Gastrocnemius medialis (tissue), 4 donors: ENCODE data around the gene CCDC27.

ENCODE experiments used
- CTCF ChIP-seq, 5 experiments: fragments of 450-650 bp in 3 of 5; fragments of 200-600 bp in 2 of 5; sonication (generic) in 2 of 5; IDR thresholded peaks in 4 of 5; conservative IDR thresholded peaks in 1 of 5; 1 replicate in 4 of 5; 2 replicates in 1 of 5; pipeline ENCODE4 v1.5.1; 2016 to 2019; ENCODE audit warnings: antibody characterized with exemption in 5 of 5, mild to moderate bottlenecking in 3 of 5, moderate library complexity in 3 of 5
- POLR2A ChIP-seq, 2 donors: fragments of 450-650 bp; IDR thresholded peaks; one replicate each; pipeline ENCODE4 v1.6.1; 2017; ENCODE audit warnings: antibody characterized with exemption in 2 of 2, mild to moderate bottlenecking in 2 of 2, moderate library complexity in 2 of 2

DNA sequence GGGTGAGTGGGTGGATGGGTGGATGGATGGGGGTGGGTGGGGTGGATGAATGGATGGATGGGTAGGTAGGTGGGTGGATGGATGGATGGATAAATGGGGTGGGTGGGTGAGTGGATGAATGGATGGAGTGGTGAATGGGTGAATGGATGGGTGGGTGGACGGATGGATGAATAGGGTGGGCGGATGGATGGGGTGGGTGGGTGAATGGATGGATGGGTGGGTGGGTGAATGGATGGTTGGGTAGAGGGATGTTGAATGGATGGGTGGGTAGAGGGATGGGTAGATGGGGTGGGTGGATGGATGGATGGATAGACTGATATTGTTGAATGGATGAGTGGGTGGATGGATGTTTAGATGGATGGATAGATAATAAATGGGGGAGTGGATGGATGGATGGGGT lies 26.9 kb upstream of the CCDC27 start:
- no peak for TF ChIP-seq CTCF (IDR thresholded peaks at IDR 0.05 in 4 of 5, conservative IDR thresholded peaks at IDR 0.05 in 1 of 5)
- TF ChIP-seq POLR2A (IDR thresholded peaks at IDR 0.05) = no peak
